Activated naive CD8-positive, alpha-beta T cell treated with anti-CD3 and anti-CD28 coated beads, Interleukin-2, amount 10 ng/mL, durations not matched to agents 7 days and 5 days (primary cell): ENCODE results near the gene DLL3. TPM values are rescaled to one million over a fixed set of nuclear protein-coding genes. Genes with fewer than 3 reads are reported as not detected.
"Not testable (repeated sequence)": the region's sequence is repeated elsewhere in the genome, so short reads cannot be mapped to it uniquely, and the experiment has no call there.

Experiments used
- ATAC-seq: fragments of 150-1000 bp; cut with Tn5 transposase; one replicate; pipeline ENCODE4 v1.10.0; 2021; ENCODE audit warnings: low read depth, moderate library complexity
- POLR2A ChIA-PET: fragments of 350-600 bp; sonication (Branson Sonifier 250); formaldehyde crosslinking; loops from one replicate; lab custom pipeline; 2021; ENCODE audit warnings: antibody characterized with exemption; lab: Charles Lee
- DNase-seq: peaks from one replicate; pipeline ENCODE4 v3.0.0; 2021
- H3K27ac Mint-ChIP-seq: one replicate; pipeline ENCODE4 v1.8.0; 2022; ENCODE audit warnings: mild to moderate bottlenecking, mixed read lengths
- H3K27me3 Mint-ChIP-seq: one replicate; pipeline ENCODE4 v1.8.0; 2022; ENCODE audit warnings: mild to moderate bottlenecking, moderate library complexity, mixed read lengths
- H3K36me3 Mint-ChIP-seq: one replicate; pipeline ENCODE4 v1.8.0; 2021; ENCODE audit warnings: mild to moderate bottlenecking, mixed read lengths
- H3K4me1 Mint-ChIP-seq: one replicate; pipeline ENCODE4 v1.8.0; 2021; ENCODE audit warnings: mixed read lengths
- H3K4me3 Mint-ChIP-seq: one replicate; pipeline ENCODE4 v1.8.0; 2022; ENCODE audit warnings: mild to moderate bottlenecking, moderate library complexity, mixed read lengths
- H3K9me3 Mint-ChIP-seq: one replicate; pipeline ENCODE4 v1.8.0; 2021; ENCODE audit warnings: mixed read lengths
- total RNA-seq, 2 experiments: library from RNA; stranded (reverse); gene quantifications; one replicate each; pipeline ENCODE4 v1.2.3, GENCODE V29; 2021

Gene DLL3
- total RNA-seq, 2 experiments from 2014 or later = 0.19 to 0.23 TPM

DNA sequence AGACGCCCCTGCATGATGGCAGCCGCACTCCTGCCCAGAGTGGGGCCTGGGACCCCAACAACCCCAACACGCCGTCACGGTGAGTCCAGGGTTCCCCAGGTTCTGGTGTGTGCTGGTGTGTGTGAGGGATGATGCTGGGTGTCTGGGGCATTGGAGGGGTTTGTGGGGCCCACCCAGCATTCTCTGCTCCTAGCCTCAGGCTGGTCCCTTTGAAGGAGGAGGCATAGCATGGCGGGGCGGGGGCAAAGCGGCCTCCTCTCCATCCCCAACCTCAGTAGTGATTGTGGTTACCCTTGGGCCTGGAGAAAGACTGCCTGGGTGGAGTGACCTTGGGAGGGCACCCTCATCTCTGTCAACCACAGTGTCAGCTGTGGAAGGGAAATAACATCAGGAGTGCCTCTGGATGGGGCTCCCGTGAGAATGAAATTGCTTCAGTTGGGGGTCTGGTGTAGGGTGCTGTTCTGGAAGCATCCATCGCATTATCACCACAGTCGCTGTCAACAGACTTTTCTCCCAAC lies 25.2 kb upstream of the DLL3 start:
- Mint-ChIP-seq H3K9me3 (no peaks in the 10 kb centered on the region), H3K4me3 (no peak overlapping the region), H3K27ac (no peak overlapping the region), H3K4me1 (peaks cover 9% of the 10 kb centered on the region), H3K36me3 (peaks cover 27% of the 10 kb centered on the region), H3K27me3 (no peaks in the 10 kb centered on the region)
- DNase-seq (no peak), ATAC-seq (no peak)
- POLR2A ChIA-PET = no interaction called here

DNA sequence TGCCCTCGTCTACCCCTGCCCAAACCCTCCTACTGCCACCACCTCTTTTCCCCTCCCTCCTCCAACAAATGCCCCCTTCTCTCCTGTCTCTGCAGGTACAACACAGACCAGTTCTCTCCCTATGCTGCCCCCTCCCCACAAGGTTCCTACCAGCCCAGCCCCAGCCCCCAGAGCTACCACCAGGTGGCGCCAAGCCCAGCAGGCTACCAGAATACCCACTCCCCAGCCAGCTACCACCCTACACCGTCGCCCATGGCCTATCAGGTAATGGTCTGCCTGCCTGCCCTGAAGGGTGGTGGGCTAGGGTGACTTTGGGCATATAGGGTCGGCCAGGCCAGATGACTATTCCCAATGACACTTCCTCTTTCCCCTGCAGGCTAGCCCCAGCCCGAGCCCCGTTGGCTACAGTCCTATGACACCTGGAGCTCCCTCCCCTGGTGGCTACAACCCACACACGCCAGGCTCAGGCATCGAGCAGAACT lies 24.6 kb upstream of the DLL3 start:
- no peak overlapping the region for H3K4me3 Mint-ChIP-seq
- DNase-seq (peak; percentile 75), ATAC-seq (peak; percentile 57)
- H3K36me3 Mint-ChIP-seq = peaks cover 26% of the 10 kb centered on the region
- peak overlapping the region; percentile 22 for H3K27ac Mint-ChIP-seq
- no peaks in the 10 kb centered on the region for H3K27me3 Mint-ChIP-seq
- POLR2A ChIA-PET = interaction anchor here (0.7 kb wide), 2 partner anchors 26 to 58 kb away, joined by 3 to 4 read pairs; partner anchors contain the start of gene EID2B
- no peaks in the 10 kb centered on the region for H3K9me3 Mint-ChIP-seq
- peaks cover 9% of the 10 kb centered on the region for H3K4me1 Mint-ChIP-seq

DNA sequence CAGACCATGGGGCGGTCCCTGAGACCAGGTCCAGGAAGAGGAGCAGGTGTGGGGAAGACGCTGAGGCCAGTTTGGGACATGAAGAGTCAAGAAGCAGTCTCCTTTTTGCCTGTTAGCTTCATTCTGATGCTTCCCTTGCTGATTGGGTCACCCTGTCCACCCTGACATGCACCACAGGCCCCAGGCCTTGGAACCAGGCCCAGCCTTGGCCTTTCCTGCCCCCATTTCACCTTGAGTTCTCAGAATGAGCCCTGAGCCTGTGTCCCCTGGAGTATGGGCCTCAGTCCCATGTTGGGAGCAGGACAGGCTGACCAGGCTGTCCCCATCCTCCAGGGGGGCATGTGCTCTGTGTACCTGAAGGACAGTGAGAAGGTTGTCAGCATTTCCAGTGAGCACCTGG lies 23.0 kb upstream of the DLL3 start:
- Mint-ChIP-seq H3K4me1 (peaks cover 14% of the 10 kb centered on the region), H3K9me3 (no peaks in the 10 kb centered on the region), H3K27ac (no peak overlapping the region), H3K4me3 (no peak overlapping the region), H3K27me3 (no peaks in the 10 kb centered on the region), H3K36me3 (peaks cover 20% of the 10 kb centered on the region)
- POLR2A ChIA-PET = interaction anchor here (1.0 kb wide), 1 partner anchor 32 kb away, joined by 4 read pairs; no protein-coding TSS in a partner anchor
- DNase-seq (no peak), ATAC-seq (no peak)

DNA sequence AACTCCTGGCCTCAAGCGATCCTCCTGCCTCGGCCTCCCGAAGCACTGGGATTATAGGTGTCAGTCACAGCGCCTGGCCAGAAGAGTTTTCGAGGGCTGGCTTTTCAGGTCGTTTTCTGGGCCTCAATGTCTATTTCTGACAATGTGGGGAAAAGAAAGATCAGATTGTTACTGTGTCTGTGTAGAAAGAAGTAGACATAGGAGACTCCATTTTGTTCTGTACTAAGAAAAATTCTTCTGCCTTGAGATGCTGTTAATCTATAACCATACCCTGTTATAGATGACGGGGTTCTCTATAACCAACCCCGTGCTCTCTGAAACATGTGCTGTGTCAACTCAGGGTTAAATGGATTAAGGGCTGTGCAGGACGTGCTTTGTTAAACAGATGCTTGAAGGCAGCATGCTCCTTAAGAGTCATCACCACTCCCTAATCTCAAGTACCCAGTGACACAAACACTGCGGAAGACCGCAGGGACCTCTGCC lies 19.4 kb upstream of the DLL3 start:
- Mint-ChIP-seq H3K27ac (peak overlapping the region; percentile 94), H3K4me1 (peaks cover 21% of the 10 kb centered on the region), H3K36me3 (peaks cover 11% of the 10 kb centered on the region), H3K4me3 (peak overlapping the region; percentile 94)
- H3K9me3 Mint-ChIP-seq, POLR2A ChIA-PET, ATAC-seq, H3K27me3 Mint-ChIP-seq, DNase-seq: not testable (repeated sequence)

DNA sequence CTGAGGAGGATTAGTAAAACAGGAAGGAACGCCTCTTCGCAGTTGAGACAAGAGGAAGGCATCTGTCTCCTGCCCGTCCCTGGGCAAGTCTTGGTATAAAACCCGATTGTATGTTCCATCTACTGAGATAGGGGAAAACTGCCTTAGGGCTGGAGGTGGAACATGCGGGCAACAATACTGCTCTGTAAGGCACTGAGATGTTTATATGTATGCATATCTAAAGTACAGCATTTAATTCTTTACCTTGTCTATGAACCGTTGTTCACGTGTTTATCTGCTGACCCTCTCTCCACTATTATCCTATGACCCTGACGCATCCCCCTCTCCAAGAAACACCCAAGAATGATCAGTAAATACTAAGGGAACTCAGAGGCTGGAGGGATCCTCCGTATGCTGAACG lies 18.8 kb upstream of the DLL3 start:
- peak overlapping the region; percentile 94 for H3K4me3 Mint-ChIP-seq
- POLR2A ChIA-PET = interaction anchor here (0.6 to 2.2 kb wide), 6 partner anchors 33 to 89 kb away, joined by 3 to 10 read pairs (median 4); partner anchors contain the start of genes MED29, PAF1, RPS16 and SUPT5H
- ATAC-seq = no peak

DNA sequence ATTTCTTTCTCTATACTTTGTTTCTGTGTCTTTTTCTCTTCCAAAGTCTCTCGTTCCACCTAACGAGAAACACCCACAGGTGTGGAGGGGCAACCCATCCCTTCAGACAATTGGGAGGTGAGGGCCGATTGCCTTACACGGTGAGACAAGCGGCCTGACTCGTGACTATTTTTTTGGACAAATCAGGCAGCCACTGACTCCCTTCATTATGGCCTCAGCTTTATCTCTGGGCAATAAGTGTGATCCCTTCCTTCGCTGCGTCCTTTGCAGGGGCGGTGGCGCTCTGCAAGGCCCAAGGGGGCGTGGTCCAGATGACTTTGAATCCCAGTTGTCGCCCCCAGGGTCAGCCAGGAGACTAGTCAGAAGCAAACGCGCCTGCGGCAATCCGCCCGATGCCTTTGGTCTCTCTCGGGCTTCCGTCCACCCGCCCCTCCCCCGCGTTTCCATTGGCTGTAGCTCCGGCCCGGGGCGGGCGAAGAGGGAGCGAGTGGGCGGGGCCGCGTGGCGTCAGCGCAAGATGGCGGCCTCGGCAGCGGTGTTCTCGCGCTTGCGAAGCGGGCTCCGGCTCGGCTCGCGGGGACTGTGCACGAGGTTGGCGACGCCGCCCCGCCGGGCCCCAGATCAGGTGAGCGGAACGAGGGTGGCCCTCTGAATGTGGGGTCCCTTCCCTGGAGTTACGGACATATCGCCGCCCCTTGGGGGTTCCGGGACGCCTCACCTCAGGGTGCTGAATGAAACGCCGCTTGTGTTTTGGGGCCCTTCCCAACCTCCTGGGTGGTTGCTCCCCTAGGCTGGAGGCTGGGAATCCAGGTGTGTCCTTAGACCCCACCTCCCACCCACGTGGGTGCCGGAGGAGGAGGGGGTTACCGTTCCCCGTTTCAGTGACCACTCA lies 18.2 kb upstream of the DLL3 start, which contains the start of gene TIMM50:
TSS of gene TIMM50 (plus strand) at position 502 of the 892 bp plus-strand sequence. CDS start at position 518, 16 bp downstream.
- H3K27ac Mint-ChIP-seq = peak within 1 kb of the TSS; percentile 94
- H3K9me3 Mint-ChIP-seq = no peaks in the 10 kb centered on the region
- peak within 1 kb of the TSS; percentile 94 for H3K4me3 Mint-ChIP-seq
- ATAC-seq = peak; percentile 95
- DNase-seq = peak; percentile 99
- H3K36me3 Mint-ChIP-seq = peaks cover 11% of the 10 kb centered on the region
- peaks cover 21% of the 10 kb centered on the region for H3K4me1 Mint-ChIP-seq
- H3K27me3 Mint-ChIP-seq = no peaks in the 10 kb centered on the region
- POLR2A ChIA-PET = interaction anchor here (0.6 to 2.2 kb wide), 8 partner anchors 10 to 90 kb away, joined by 3 to 10 read pairs (median 3); partner anchors contain the start of genes MED29, PAF1, RPS16 and SUPT5H

More for the DNA sequence above, 18.8 kb upstream of the DLL3 start:
- Mint-ChIP-seq H3K27me3 (no peaks in the 10 kb centered on the region), H3K36me3 (peaks cover 11% of the 10 kb centered on the region), H3K9me3 (no peaks in the 10 kb centered on the region), H3K4me1 (peaks cover 21% of the 10 kb centered on the region), H3K27ac (peak overlapping the region; percentile 94)
- no peak for DNase-seq

DNA sequence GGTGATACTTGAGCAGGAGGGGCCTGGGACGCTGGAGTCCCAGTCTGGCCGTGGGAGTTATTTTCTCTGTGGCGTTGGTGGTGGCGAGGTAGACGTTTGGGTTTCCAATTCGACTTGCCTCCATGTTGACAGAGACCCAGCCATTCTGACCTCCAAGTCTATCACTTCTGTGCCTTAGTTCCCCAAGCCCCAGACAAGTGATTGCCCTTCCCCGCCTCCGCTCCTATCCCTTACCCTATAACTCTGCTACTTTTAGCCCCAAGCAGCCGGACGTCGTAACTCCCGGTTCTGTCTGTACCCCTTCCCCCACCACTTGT lies 17.6 kb upstream of the DLL3 start:
- POLR2A ChIA-PET = interaction anchor here (0.6 to 2.2 kb wide), 6 partner anchors 10 to 90 kb away, joined by 3 to 10 read pairs (median 3); partner anchors contain the start of genes MED29, PAF1, RPS16 and SUPT5H
- ATAC-seq (no peak), DNase-seq (no peak)
- no peaks in the 10 kb centered on the region for H3K9me3 Mint-ChIP-seq
- H3K36me3 Mint-ChIP-seq = peaks cover 10% of the 10 kb centered on the region
- H3K4me1 Mint-ChIP-seq = peaks cover 21% of the 10 kb centered on the region
- peak overlapping the region; percentile 94 for H3K4me3 Mint-ChIP-seq
- no peaks in the 10 kb centered on the region for H3K27me3 Mint-ChIP-seq
- H3K27ac Mint-ChIP-seq = peak overlapping the region; percentile 94

DNA sequence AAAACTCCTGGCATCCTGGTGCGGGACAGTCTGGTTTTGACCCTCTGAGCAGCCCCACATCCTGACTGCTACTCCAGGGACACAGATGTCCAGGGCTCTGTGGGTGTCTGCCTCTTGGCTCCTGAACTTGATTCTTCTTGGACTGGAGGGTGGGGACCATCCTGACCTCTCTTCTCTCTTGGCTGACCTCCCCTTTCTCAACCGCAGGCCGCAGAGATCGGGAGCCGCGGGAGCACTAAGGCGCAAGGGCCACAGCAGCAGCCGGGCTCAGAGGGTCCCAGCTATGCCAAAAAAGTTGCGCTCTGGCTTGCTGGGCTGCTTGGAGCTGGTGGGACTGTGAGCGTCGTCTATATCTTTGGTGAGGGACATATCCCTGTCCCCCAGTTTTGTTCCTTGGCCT lies 17.1 kb upstream of the DLL3 start:
- Mint-ChIP-seq H3K4me1 (peaks cover 21% of the 10 kb centered on the region), H3K9me3 (no peaks in the 10 kb centered on the region), H3K36me3 (peaks cover 5% of the 10 kb centered on the region), H3K4me3 (peak overlapping the region; percentile 94), H3K27me3 (no peaks in the 10 kb centered on the region), H3K27ac (peak overlapping the region; percentile 94)
- POLR2A ChIA-PET = interaction anchor here (2.2 kb wide), 1 partner anchor 46 kb away, joined by 10 read pairs; the partner anchor contains the start of gene RPS16
- no peak for ATAC-seq
- DNase-seq = no peak

DNA sequence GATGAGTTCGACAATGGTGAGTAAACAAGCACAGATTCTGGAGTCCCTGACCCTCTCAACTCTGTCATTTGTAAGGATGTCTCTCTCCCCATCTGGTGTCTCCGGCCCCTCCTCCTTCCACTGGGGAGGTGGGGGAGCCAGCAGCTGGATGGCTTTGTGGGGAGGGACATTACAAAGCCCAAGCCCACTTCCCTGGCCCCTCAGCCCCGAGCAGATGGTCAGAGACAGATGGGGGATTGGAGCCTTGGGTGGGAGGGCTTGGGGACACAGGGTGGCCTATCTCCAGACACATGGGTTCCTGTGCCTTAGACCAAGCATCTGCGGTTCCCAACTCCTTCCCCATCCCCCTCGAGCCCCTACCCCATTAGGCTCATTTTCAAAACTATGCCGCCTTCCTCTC lies 15.6 kb upstream of the DLL3 start:
- Mint-ChIP-seq H3K9me3 (no peaks in the 10 kb centered on the region), H3K27me3 (no peaks in the 10 kb centered on the region), H3K4me3 (peak overlapping the region; percentile 44), H3K27ac (no peak overlapping the region), H3K36me3 (peaks cover 4% of the 10 kb centered on the region), H3K4me1 (peaks cover 21% of the 10 kb centered on the region)
- POLR2A ChIA-PET = no interaction called here
- ATAC-seq (no peak), DNase-seq (no peak)

DNA sequence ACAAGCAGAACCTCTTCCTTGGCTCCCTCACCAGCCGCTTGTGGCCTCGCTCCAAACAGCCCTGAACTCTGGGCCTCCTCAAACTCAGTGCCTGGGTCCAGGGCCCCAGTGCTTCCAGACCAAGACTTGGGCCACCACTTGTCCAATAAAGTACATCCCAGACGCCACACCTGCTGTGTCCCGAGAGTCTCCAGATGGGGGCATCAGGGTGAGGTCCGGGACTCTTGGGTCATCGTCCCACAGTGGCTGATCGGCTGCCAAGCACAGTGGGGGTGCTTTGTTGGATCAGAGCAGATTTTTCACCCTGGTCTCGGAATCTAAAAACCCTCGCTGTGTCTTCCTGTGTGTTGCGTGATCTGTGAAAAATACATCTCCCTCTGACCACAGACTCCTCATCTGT lies 9.0 kb upstream of the DLL3 start:
- H3K36me3 Mint-ChIP-seq = peaks cover 12% of the 10 kb centered on the region
- H3K4me1 Mint-ChIP-seq = no peaks in the 10 kb centered on the region
- no peak overlapping the region for H3K4me3 Mint-ChIP-seq
- H3K27ac Mint-ChIP-seq = no peak overlapping the region
- no peaks in the 10 kb centered on the region for H3K27me3 Mint-ChIP-seq
- H3K9me3 Mint-ChIP-seq = no peaks in the 10 kb centered on the region
- ATAC-seq = no peak
- no peak for DNase-seq
- POLR2A ChIA-PET = no interaction called here

DNA sequence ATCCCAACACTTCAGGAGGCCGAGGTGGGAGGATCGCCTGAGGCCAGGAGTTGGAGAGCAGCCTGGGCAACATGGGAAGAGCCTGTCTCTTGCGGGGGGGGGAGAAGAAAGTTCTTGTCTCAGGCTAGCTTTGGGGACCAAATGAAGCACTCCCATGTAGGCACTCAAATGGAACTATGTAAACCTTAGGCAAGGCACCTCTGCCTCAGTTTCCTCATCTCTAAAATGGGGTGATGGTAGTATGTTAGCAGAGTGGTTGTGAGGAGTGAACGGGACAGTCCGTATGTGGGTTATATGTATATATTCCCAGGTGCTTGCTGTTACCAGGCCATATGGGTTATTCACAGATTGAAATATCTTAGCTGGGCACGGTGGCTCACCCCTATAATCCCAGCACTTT lies 6.5 kb upstream of the DLL3 start:
- Mint-ChIP-seq H3K4me1 (peaks cover 2% of the 10 kb centered on the region), H3K9me3 (no peaks in the 10 kb centered on the region), H3K4me3 (no peak overlapping the region), H3K27me3 (peaks cover 13% of the 10 kb centered on the region), H3K27ac (no peak overlapping the region), H3K36me3 (peaks cover 12% of the 10 kb centered on the region)
- POLR2A ChIA-PET = no interaction called here
- ATAC-seq (no peak), DNase-seq (no peak)

DNA sequence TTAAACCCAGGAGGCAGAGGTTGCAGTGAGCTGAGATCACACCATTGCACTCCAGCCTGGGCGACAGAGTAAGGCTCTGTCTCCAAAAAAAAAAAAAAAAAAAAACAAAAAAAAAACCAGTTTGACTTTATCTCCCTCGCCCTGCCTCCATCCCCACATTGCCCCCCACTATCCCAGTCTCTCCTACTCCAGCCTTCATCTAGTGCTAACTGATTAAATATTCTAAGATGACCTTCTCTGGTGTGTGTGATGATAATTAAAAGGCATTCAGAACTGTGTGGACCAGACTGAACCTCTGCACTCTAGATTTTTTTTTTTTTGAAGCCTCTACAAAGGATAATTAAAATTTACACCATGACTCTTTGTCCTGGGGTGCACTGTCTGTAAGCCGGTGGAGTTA lies 6.0 kb upstream of the DLL3 start:
- ATAC-seq (no peak), DNase-seq (no peak)
- peaks cover 12% of the 10 kb centered on the region for H3K36me3 Mint-ChIP-seq
- H3K4me3 Mint-ChIP-seq = no peak overlapping the region
- peaks cover 18% of the 10 kb centered on the region for H3K27me3 Mint-ChIP-seq
- H3K27ac Mint-ChIP-seq = no peak overlapping the region
- H3K9me3 Mint-ChIP-seq = no peaks in the 10 kb centered on the region
- H3K4me1 Mint-ChIP-seq = peaks cover 2% of the 10 kb centered on the region
- POLR2A ChIA-PET = no interaction called here

DNA sequence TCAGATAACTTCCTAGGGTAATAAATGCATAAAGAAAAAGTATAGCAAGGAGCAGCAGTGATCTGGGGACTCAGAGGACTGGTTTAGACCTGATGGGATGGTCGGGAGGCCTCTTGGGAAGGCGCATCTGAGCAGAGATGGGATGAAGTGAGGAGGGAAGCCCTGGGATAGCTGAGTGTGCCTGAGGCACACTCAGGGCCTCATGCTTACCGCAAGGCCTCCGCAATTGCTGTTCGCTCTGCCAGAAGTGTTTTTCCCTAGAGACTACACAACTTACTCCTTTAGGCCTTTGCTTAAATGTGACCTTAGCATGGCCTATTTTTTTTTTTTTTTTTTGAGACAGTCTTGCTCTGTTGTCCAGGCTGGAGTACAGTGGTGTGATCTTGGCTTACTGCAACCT lies 4.1 kb upstream of the DLL3 start:
- POLR2A ChIA-PET = no interaction called here
- peaks cover 12% of the 10 kb centered on the region for H3K4me1 Mint-ChIP-seq
- no peaks in the 10 kb centered on the region for H3K9me3 Mint-ChIP-seq
- ATAC-seq = no peak
- H3K36me3 Mint-ChIP-seq = peaks cover 4% of the 10 kb centered on the region
- peaks cover 33% of the 10 kb centered on the region for H3K27me3 Mint-ChIP-seq
- DNase-seq = no peak
- no peak overlapping the region for H3K27ac Mint-ChIP-seq
- H3K4me3 Mint-ChIP-seq = no peak overlapping the region
